ENCODE results near the gene RFX1. TPM values are rescaled to one million over a fixed set of nuclear protein-coding genes. Genes with fewer than 3 reads are reported as not detected.
"Not testable (repeated sequence)": the region's sequence is repeated elsewhere in the genome, so short reads cannot be mapped to it uniquely, and the experiment has no call there.

The RFX1 gene
- total RNA-seq, 1 donor from 2014 or later = 16.1 TPM

- intact Hi-C loops (cut with DNase I) = no loop called here
- no peak for DNase-seq (ENCODE audit: low spot score)
- no peak for ATAC-seq
Measured at GRCh38 chr19:13983213-13983889, 22.8 kb downstream of the RFX1 start.

- DNase-seq (ENCODE audit: low spot score) = no peak
- no peak for ATAC-seq
- intact Hi-C loops (cut with DNase I) = no loop called here
Measured at GRCh38 chr19:13982773-13983172, 23.3 kb downstream of the RFX1 start.

- no peak for ATAC-seq
- no peak for DNase-seq (ENCODE audit: low spot score)
- intact Hi-C loops (cut with DNase I) = no loop called here
Measured at GRCh38 chr19:13981988-13982501, 24.1 kb downstream of the RFX1 start.

DNA sequence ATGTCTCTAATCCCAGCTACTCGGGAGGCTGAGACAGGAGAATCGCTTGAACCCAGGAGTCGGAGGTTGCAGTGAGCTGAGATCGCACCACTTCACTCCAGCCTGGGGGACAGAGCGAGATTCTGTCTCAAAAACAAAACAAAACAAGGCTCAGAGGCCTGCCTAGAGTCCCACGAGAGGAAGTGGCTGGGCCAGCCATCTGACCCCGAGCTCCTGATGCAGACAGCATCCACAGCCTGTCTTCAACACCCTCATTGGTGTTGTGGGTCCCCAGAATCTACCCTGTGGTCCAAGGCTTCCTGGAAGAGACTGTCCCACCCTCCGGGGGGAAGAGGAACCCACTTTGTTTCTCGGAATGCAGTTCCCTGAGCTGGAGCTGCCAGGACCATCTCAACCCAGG is 24.7 kb downstream of the RFX1 start:
- ATAC-seq = no peak
- DNase-seq (ENCODE audit: low spot score) = no peak
- intact Hi-C loops (cut with DNase I) = no loop called here

- intact Hi-C loops (cut with DNase I) = no loop called here
- no peak for DNase-seq (ENCODE audit: low spot score)
- no peak for ATAC-seq
Measured at GRCh38 chr19:13981021-13981420, 25.1 kb downstream of the RFX1 start.

- ATAC-seq (no peak), DNase-seq (ENCODE audit: low spot score) (no peak)
Measured at GRCh38 chr19:13980340-13980739, 25.8 kb downstream of the RFX1 start.

GRCh38 chr19:13979686-13980085 is 26.4 kb downstream of the RFX1 start:
- DNase-seq (ENCODE audit: low spot score) (no peak), ATAC-seq (no peak)
- intact Hi-C loops (cut with DNase I) = no loop called here

More at GRCh38 chr19:13980340-13980739, 25.8 kb downstream of the RFX1 start:
- intact Hi-C loops (cut with DNase I) = no loop called here

DNA sequence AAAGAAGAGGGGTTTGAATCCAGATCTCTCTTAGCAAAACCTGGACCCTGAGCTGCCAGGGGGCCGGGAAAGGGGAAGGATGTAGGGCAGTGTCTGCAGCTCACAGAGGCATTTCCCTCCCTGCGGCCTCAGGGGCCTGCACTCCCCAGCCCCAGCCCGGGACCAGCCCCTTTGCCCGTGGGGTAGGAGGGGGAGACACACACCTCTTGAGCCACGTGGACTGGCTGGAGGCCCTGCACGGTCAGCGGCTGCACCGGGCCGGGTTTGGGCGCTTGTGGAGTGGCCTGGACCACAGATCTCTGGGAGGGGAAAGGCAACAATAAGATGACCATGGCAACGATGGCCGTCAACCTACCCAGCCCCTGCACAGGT is 26.9 kb downstream of the RFX1 start:
- ATAC-seq (peak; percentile 21), DNase-seq (ENCODE audit: low spot score) (no peak)
- intact Hi-C loops (cut with DNase I) = no loop called here

- intact Hi-C loops (cut with DNase I) = no loop called here
- peak; percentile 80 for ATAC-seq
- peak; percentile 85 for DNase-seq (ENCODE audit: low spot score)
Measured at GRCh38 chr19:13978351-13979243, 27.5 kb downstream of the RFX1 start.

- intact Hi-C loops (cut with DNase I) = no loop called here
- DNase-seq (ENCODE audit: low spot score) (no peak), ATAC-seq (peak; percentile 16)
Measured at GRCh38 chr19:13977803-13978202, 28.3 kb downstream of the RFX1 start.

GRCh38 chr19:13976446-13976845 is 29.7 kb downstream of the RFX1 start:
- ATAC-seq (no peak), DNase-seq (ENCODE audit: low spot score) (no peak)
- intact Hi-C loops (cut with DNase I) = no loop called here

DNA sequence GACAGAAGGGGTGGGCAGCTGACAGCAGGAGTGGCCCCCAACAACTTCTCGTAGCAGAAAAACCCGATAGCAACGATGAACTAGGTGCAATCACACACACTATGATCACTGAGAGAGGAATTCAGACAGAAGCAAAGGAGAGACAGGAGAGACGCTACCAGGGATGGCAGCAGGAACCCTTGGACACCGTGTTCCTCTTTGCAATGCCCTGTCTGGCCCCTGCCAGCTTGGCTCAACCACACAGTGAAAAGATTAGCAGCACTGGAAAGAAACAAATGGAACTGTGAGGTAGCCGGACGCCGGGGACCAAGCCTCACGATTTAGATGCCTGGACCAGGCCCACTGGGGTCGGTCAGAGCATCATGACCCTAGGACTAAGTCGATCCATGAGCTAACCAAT is 30.2 kb downstream of the RFX1 start:
- DNase-seq (ENCODE audit: low spot score) (no peak), ATAC-seq (no peak)
- intact Hi-C loops (cut with DNase I) = no loop called here

- DNase-seq (ENCODE audit: low spot score) (no peak), ATAC-seq (no peak)
- intact Hi-C loops (cut with DNase I) = no loop called here
Measured at GRCh38 chr19:13974073-13974472, 32.0 kb downstream of the RFX1 start.

GRCh38 chr19:13973479-13973878 is 32.6 kb downstream of the RFX1 start:
- intact Hi-C loops (cut with DNase I); DNase-seq (ENCODE audit: low spot score); ATAC-seq: not testable (repeated sequence)

DNA sequence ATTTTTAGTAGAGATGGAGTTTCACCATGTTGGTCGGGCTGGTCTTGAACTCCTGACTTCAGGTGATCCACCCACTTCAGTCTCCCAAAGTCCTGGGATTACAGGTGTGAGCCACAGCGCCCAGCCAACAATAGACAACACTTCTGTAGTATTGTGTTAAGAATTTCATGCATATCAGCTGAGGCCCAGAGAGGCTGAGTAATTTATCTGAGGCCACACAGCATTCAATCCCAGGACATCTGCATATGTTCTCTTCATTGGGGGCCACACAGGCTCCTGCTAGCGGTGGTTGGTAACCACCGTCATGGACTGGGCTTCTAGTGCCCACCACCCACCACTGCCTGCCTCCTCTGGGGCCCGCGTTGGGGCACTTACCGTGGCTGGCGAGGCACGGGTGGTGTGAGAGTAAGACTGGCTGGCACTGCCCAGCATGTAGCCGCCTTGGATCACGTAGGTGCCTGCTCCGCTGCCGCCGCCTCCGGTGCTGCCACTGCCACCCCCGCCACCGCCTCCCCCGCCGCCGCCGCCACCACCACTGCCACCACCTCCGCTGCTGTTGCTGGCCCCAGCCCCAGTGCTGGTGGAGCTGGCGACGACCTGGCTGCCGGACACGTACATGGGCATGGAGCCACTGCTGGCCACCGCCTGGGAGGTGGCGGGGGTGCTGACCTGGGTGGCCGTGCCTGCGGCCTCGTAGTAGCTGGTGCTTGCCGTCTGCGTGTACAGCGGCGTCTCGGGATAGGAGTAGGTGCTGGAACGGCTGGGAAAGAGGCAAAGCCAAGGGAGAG is 33.6 kb downstream of the RFX1 start:
- intact Hi-C loops (cut with DNase I) = no loop called here
- no peak for ATAC-seq
- DNase-seq (ENCODE audit: low spot score) = no peak

DNA sequence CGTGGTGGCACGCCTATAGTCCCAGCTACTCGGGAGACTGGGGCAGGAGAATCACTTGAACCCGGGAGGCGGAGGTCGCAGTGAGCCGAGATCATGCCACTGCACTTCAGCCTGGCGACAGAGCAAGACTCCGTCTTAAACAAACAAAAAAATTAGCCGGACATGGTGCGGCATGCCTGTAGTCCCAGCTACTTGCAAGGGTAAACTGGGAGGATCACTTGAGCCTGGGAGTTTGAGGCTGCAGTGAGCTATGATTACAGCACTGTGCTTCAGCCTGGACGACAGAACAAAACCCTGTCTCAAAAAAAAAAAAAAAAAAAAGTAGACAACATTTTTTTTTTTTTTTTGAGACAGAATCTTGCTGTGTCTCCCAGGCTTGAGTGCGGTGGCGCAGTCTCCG is 34.3 kb downstream of the RFX1 start:
- DNase-seq (ENCODE audit: low spot score); ATAC-seq; intact Hi-C loops (cut with DNase I): not testable (repeated sequence)

DNA sequence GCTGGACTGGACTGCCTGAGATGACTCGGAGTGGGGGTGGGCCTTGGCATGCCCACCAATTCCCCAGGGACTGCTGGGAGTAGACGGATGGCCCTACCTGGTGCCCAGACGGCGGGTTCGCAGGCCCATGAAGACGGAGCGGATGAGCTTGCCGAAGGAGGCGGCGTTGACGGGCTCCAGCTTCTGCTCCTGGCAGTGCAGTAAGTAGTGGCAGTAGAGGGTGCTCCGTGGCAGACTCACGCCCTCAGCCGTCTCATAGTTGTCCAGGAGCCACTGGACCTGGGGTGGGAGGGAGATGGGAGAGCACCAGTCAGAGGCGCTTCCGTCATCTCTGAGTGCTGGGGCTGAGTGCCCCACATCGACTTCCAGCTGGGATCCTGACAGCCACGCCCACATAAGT is 36.2 kb downstream of the RFX1 start:
- intact Hi-C loops (cut with DNase I) = no loop called here
- no peak for ATAC-seq
- DNase-seq (ENCODE audit: low spot score) = no peak

DNA sequence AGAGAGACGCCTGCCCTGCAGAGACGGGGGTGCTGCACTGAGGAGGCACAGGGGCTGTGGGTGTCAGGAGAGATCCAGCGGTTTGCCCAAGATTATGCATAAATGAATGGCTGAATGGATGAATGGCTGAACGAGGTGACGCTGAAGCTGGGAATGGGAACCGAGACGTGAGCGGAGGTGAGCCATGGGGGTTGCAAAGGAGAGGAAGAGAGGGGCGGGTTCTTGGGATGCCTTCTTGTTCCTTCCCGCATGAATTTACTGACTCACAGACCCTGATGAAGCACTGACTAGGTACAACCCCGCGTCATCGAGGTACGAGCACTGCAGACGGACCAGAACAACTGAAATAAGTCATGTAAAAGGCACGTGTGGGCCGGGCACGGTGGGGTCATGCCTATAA is 37.1 kb downstream of the RFX1 start:
- intact Hi-C loops (cut with DNase I) = no loop called here

GRCh38 chr19:13968383-13968935 is 37.7 kb downstream of the RFX1 start:
- ATAC-seq = no peak
- DNase-seq (ENCODE audit: low spot score) = no peak
- intact Hi-C loops (cut with DNase I) = no loop called here

More for the DNA sequence above, 37.1 kb downstream of the RFX1 start:
- DNase-seq (ENCODE audit: low spot score) (no peak), ATAC-seq (no peak)
